Measurements from ENCODE around the gene ZKSCAN1. TPM values are rescaled to one million over a fixed set of nuclear protein-coding genes. Genes with fewer than 3 reads are reported as not detected.

ZKSCAN1 gene
- total RNA-seq, 1 experiment from 2014 or later, result 61.2 TPM

DNA sequence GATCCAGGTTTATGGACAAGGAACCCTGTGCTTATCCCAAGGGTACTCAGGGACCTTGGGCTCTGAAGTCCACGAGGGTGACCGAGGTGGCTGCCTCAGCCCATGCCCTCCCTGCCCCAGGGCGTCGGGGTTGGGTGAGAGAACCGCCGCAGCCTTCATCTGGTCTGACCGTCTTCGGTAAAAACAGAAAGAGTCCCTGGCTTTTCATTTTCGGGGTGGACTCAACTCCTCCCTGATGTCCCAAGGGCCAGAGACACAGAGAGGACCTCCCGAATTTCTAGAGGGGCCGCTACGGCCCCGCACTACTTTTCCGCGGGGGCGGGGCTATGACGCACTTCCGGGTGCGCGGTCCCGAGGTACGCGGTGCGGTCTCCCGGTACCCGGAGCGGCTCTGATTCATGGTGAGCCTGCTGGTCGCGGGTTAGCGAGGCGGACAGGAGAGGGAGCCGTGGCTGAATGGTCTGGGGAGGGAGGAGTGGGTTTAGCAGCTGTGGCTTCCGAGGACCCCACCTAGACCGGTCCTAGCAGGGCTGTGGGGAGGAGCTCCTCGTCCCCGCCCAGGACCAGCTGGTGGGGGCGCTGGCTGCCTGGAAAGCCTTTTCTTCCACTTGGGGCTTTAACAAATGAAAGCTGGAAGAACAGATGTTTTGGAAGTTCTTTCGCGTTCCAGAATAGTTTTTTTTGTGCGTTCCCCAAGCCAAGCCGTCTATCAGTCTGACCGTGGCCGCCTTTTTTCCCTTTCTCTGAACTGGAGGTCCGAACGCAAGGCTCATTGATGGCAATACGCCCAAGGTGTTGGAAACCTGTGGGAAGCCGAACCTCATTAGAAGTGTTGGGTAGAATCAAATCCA is 34.3 kb downstream of the ZKSCAN1 start, which contains the start of gene ZSCAN21 (continued):
- TF ChIP-seq SP1 (IDR thresholded peaks at IDR 0.05; ENCODE audit: low read depth) (peak; percentile 29; the same call in 1 of the 2 replicates), POLR2AphosphoS5 (IDR thresholded peaks at IDR 0.05; ENCODE audit: low read depth, low read length) (peak; percentile 85)

DNA sequence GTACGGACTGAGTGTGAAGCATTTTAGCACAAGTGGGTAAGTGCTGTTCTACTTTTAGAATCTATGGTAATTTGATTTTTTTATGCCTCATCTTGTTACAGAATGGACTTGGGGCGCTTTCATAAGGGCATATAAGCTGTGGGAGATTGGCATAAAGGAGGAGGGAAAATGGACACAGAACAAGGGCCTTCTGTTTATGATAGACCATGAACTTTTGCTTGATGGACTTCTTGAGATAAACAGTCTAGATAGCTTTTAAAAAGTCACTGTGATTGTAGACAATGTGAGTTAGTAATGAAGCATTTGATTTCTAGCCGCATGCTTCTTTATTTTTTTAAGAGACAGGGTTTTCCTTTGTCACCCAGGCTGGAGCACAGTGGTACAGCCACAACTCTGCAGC is 36.2 kb downstream of the ZKSCAN1 start:
- ChIA-PET RAD21 (ENCODE audit: low non-redundant PET in 1 of 2, low total read pairs in 2 of 2, uncharacterized antibody in 2 of 2, unreplicated experiment in 2 of 2) (no interaction called here), POLR2A (interaction anchor here (0.7 kb wide), 1 partner anchor 427 kb away, joined by 3 read pairs; no protein-coding TSS in a partner anchor), CTCF (interaction anchor here (1.0 kb wide), 1 partner anchor 58 kb away, joined by 8 read pairs; no protein-coding TSS in a partner anchor)
- intact Hi-C loops (cut with micrococcal nuclease), result loop anchor here (2.0 kb wide), 1 partner anchor 139 kb away; no protein-coding TSS in a partner anchor
- H3K9ac ChIP-seq (ENCODE audit: low read length), result no peak overlapping the region
- no peaks in the 10 kb centered on the region for H3K9me3 ChIP-seq (ENCODE audit: control insufficient read depth in 1 of 2, insufficient read depth in 1 of 2, low read depth in 1 of 2, low read length in 2 of 2)
- H3K4me2 ChIP-seq (ENCODE audit: low read length), result no peak overlapping the region
- ATAC-seq, result no peak
- H3K9me2 ChIP-seq (ENCODE audit: insufficient read depth), result no peaks in the 10 kb centered on the region
- peaks cover 14% of the 10 kb centered on the region for H3K79me2 ChIP-seq (ENCODE audit: insufficient read depth, low read length)
- H3K4me1 ChIP-seq (ENCODE audit: control insufficient read depth in 1 of 2, insufficient read depth in 2 of 2, low read length in 2 of 2), result peaks cover 10 to 16% of the 10 kb centered on the region in 2 experiments; a peak in 2 of 4 replicates
- H3K36me3 ChIP-seq (ENCODE audit: control insufficient read depth in 1 of 2, insufficient read depth in 2 of 2, low read length in 2 of 2), result peaks cover 0 to 3% of the 10 kb centered on the region in 2 experiments; a peak in 1 of 4 replicates
- H2AFZ ChIP-seq (ENCODE audit: low read depth, low read length, poor library complexity, severe bottlenecking), result no peak overlapping the region
- TF ChIP-seq RAD21 (IDR thresholded peaks at IDR 0.05; ENCODE audit: low read depth) (no peak), FOSL1 (IDR thresholded peaks at IDR 0.05; ENCODE audit: low read depth) (no peak), ZFX (IDR thresholded peaks at IDR 0.05) (no peak), POLR2AphosphoS5 (IDR thresholded peaks at IDR 0.05; ENCODE audit: low read depth, low read length) (no peak), EZH2 (IDR thresholded peaks at IDR 0.05) (no peak), CEBPB (IDR thresholded peaks at IDR 0.05; ENCODE audit: low read depth) (no peak), JUND (IDR thresholded peaks at IDR 0.05) (no peak), SIN3A (IDR thresholded peaks at IDR 0.05; ENCODE audit: low read depth) (no peak), POLR2A (IDR thresholded peaks at IDR 0.05; ENCODE audit: borderline replicate concordance, extremely low read depth, insufficient read depth, insufficient read length) (no peak), ZNF274 (IDR thresholded peaks at IDR 0.05; ENCODE audit: low read depth, low read length) (no peak), EZH2phosphoT487 (IDR thresholded peaks at IDR 0.05; ENCODE audit: borderline replicate concordance) (no peak), EGR1 (IDR thresholded peaks at IDR 0.05; ENCODE audit: low read depth) (no peak), CBX3 (IDR thresholded peaks at IDR 0.05; ENCODE audit: low read depth) (no peak)
- TF ChIP-seq, protein P1, sequence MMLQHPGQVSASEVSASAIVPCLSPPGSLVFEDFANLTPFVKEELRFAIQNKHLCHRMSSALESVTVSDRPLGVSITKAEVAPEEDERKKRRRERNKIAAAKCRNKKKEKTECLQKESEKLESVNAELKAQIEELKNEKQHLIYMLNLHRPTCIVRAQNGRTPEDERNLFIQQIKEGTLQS (IDR thresholded peaks at IDR 0.05), result no peak
- TF ChIP-seq, protein P2, sequence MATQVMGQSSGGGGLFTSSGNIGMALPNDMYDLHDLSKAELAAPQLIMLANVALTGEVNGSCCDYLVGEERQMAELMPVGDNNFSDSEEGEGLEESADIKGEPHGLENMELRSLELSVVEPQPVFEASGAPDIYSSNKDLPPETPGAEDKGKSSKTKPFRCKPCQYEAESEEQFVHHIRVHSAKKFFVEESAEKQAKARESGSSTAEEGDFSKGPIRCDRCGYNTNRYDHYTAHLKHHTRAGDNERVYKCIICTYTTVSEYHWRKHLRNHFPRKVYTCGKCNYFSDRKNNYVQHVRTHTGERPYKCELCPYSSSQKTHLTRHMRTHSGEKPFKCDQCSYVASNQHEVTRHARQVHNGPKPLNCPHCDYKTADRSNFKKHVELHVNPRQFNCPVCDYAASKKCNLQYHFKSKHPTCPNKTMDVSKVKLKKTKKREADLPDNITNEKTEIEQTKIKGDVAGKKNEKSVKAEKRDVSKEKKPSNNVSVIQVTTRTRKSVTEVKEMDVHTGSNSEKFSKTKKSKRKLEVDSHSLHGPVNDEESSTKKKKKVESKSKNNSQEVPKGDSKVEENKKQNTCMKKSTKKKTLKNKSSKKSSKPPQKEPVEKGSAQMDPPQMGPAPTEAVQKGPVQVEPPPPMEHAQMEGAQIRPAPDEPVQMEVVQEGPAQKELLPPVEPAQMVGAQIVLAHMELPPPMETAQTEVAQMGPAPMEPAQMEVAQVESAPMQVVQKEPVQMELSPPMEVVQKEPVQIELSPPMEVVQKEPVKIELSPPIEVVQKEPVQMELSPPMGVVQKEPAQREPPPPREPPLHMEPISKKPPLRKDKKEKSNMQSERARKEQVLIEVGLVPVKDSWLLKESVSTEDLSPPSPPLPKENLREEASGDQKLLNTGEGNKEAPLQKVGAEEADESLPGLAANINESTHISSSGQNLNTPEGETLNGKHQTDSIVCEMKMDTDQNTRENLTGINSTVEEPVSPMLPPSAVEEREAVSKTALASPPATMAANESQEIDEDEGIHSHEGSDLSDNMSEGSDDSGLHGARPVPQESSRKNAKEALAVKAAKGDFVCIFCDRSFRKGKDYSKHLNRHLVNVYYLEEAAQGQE (IDR thresholded peaks at IDR 0.05; ENCODE audit: low read depth), result no peak
- TF ChIP-seq, protein P3, sequence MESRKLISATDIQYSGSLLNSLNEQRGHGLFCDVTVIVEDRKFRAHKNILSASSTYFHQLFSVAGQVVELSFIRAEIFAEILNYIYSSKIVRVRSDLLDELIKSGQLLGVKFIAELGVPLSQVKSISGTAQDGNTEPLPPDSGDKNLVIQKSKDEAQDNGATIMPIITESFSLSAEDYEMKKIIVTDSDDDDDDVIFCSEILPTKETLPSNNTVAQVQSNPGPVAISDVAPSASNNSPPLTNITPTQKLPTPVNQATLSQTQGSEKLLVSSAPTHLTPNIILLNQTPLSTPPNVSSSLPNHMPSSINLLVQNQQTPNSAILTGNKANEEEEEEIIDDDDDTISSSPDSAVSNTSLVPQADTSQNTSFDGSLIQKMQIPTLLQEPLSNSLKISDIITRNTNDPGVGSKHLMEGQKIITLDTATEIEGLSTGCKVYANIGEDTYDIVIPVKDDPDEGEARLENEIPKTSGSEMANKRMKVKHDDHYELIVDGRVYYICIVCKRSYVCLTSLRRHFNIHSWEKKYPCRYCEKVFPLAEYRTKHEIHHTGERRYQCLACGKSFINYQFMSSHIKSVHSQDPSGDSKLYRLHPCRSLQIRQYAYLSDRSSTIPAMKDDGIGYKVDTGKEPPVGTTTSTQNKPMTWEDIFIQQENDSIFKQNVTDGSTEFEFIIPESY (IDR thresholded peaks at IDR 0.05; ENCODE audit: extremely low read depth, insufficient replicate concordance, low read length), result no peak
- TF ChIP-seq, protein P4, sequence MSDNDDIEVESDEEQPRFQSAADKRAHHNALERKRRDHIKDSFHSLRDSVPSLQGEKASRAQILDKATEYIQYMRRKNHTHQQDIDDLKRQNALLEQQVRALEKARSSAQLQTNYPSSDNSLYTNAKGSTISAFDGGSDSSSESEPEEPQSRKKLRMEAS (IDR thresholded peaks at IDR 0.05), result no peak
- no peak for DNase-seq (ENCODE audit: low read depth, low spot score)
- H4K20me1 ChIP-seq (ENCODE audit: insufficient read depth), result no peaks in the 10 kb centered on the region
- no peak overlapping the region for H3K27ac ChIP-seq (ENCODE audit: low read depth, low read length)
- no peaks in the 10 kb centered on the region for H3K27me3 ChIP-seq (ENCODE audit: insufficient read depth, low read length)
- TSS peak; percentile 20 for BruUV-seq (replicated peaks)
- H3K4me3 ChIP-seq (replicated peaks in 1 of 2; ENCODE audit: low read depth in 1 of 2, low read length in 2 of 2), result no peak overlapping the region
